OCI-LY3 (cell line): Measurements from ENCODE around the gene MANSC4.

ENCODE experiments used
- CTCF ChIP-seq: fragments of 200-600, 300-600 bp; sonication (generic); IDR thresholded peaks from 2 replicates; pipeline ENCODE4 v1.5.1; 2014; ENCODE audit warnings: antibody characterized with exemption, low read length, low read depth
- EZH2phosphoT487 ChIP-seq: fragments of 200-600 bp; shearing (Covaris generic); IDR thresholded peaks from 2 replicates; pipeline ENCODE4 v1.6.1; 2018; ENCODE audit warnings: antibody characterized with exemption, mixed run types, low read depth

DNA sequence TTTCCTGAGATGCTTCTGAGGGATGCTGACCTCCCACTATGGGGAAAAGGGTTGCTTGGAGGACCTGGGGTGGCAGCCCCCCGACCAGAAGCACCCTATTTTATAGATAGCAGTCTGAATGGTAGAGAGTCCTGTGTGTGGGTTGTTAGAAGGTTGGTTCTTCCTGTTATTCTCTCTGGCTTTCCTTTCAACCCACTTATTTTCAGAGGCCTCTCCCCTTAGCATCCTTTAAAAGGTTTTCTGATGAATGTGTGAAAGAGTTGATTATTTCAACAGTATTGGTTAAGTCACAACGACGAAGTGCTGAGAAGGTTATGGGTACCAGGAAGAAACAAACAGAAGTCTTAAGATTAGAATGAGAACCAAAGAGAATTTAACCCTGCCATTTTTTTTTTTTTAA, 20.8 kb upstream of the MANSC4 start:
- TF ChIP-seq CTCF, result no peak
- no peak for TF ChIP-seq EZH2phosphoT487
